ENCODE results near the gene ULK4.

- TF ChIP-seq NRF1 (IDR thresholded peaks at IDR 0.05; ENCODE audit: low read depth, low read length) (no peak), CTCF (IDR thresholded peaks at IDR 0.05) (no peak), MAX (IDR thresholded peaks at IDR 0.05; ENCODE audit: low read depth) (no peak), ZBTB33 (IDR thresholded peaks at IDR 0.05; ENCODE audit: borderline replicate concordance, low read depth) (no peak)
Measured at GRCh38 chr3:41603807-41604206, 358.1 kb downstream of the ULK4 start.
